Immature natural killer cell (primary cell): ENCODE data around the gene MED9. TPM values are rescaled to one million over a fixed set of nuclear protein-coding genes. Genes with fewer than 3 reads are reported as not detected.

Experiments
- DNase-seq, 3 donors: peaks; one replicate each; pipeline ENCODE4 v3.0.0; 2022; ENCODE audit warnings: mixed read lengths in 1 of 3
- H3K27ac Mint-ChIP-seq, 6 donors: one replicate each; pipeline ENCODE4 v1.8.0; 2020; ENCODE audit warnings: mixed read lengths in 6 of 6, mild to moderate bottlenecking in 5 of 6, inconsistent platforms in 4 of 6, moderate library complexity in 3 of 6
- H3K27me3 Mint-ChIP-seq, 3 donors: one replicate each; pipeline ENCODE4 v1.8.0; 2020 to 2021; ENCODE audit warnings: low read depth in 3 of 3, mild to moderate bottlenecking in 3 of 3, mixed read lengths in 3 of 3, moderate library complexity in 3 of 3, inconsistent platforms in 1 of 3
- H3K36me3 Mint-ChIP-seq, 3 donors: one replicate each; pipeline ENCODE4 v1.8.0; 2020; ENCODE audit warnings: mixed read lengths in 3 of 3, inconsistent platforms in 2 of 3, mild to moderate bottlenecking in 2 of 3
- H3K4me1 Mint-ChIP-seq, 2 donors: one replicate each; pipeline ENCODE4 v1.8.0; 2020; ENCODE audit warnings: inconsistent platforms in 2 of 2, mild to moderate bottlenecking in 2 of 2, mixed read lengths in 2 of 2, moderate library complexity in 1 of 2
- H3K4me3 Mint-ChIP-seq, 5 donors: one replicate each; pipeline ENCODE4 v1.8.0; 2020; ENCODE audit warnings: mild to moderate bottlenecking in 5 of 5, mixed read lengths in 5 of 5, inconsistent platforms in 3 of 5, moderate library complexity in 3 of 5
- H3K9me3 Mint-ChIP-seq, 6 donors: one replicate each; pipeline ENCODE4 v1.8.0; 2020; ENCODE audit warnings: mild to moderate bottlenecking in 6 of 6, mixed read lengths in 6 of 6, inconsistent platforms in 4 of 6, moderate library complexity in 3 of 6
- polyA plus RNA-seq, 3 donors: library from polyadenylated mRNA; unstranded; fragments of 300-500 nt; fragmentation: Illumina TruSeq; gene quantifications; one replicate each; pipeline ENCODE4 v1.2.3, GENCODE V29; 2021

The MED9 gene
- polyA plus RNA-seq, 3 donors from 2014 or later, result 10.9 to 21.5 (median 14.0) TPM

- H3K4me1 Mint-ChIP-seq, result no peaks in the 10 kb centered on the region
Observed at GRCh38 chr17:17514993-17515933, 38.5 kb downstream of the MED9 start.

GRCh38 chr17:17515934-17516930 is 39.4 kb downstream of the MED9 start:
- H3K4me3 Mint-ChIP-seq, result no peak overlapping the region
- peak overlapping the region in 1 of 6 donors; percentile 28 for H3K27ac Mint-ChIP-seq
- peaks cover 0 to 4% (median 1%) of the 10 kb centered on the region in 3 donors for H3K27me3 Mint-ChIP-seq
- no peaks in the 10 kb centered on the region for H3K9me3 Mint-ChIP-seq
- H3K4me1 Mint-ChIP-seq, result no peaks in the 10 kb centered on the region
- DNase-seq, result no peak
- no peaks in the 10 kb centered on the region for H3K36me3 Mint-ChIP-seq

More at GRCh38 chr17:17514993-17515933, 38.5 kb downstream of the MED9 start:
- H3K27me3 Mint-ChIP-seq, result peaks cover 0 to 4% (median under 1%) of the 10 kb centered on the region in 3 donors
- DNase-seq, result no peak
- no peak overlapping the region for H3K27ac Mint-ChIP-seq
- no peak overlapping the region for H3K4me3 Mint-ChIP-seq
- H3K36me3 Mint-ChIP-seq, result no peaks in the 10 kb centered on the region
- no peaks in the 10 kb centered on the region for H3K9me3 Mint-ChIP-seq

GRCh38 chr17:17516941-17517720 is 40.3 kb downstream of the MED9 start:
- Mint-ChIP-seq H3K4me3 (no peak overlapping the region), H3K27ac (no peak overlapping the region), H3K4me1 (no peaks in the 10 kb centered on the region), H3K9me3 (no peaks in the 10 kb centered on the region), H3K36me3 (no peaks in the 10 kb centered on the region), H3K27me3 (peaks cover 0 to 4% (median 1%) of the 10 kb centered on the region in 3 donors)
- no peak for DNase-seq

- no peak for DNase-seq
- no peaks in the 10 kb centered on the region for H3K9me3 Mint-ChIP-seq
- H3K27ac Mint-ChIP-seq, result no peak overlapping the region
- no peak overlapping the region for H3K4me3 Mint-ChIP-seq
- no peaks in the 10 kb centered on the region for H3K36me3 Mint-ChIP-seq
- no peaks in the 10 kb centered on the region for H3K4me1 Mint-ChIP-seq
- peaks cover 0 to 4% (median 1%) of the 10 kb centered on the region in 3 donors for H3K27me3 Mint-ChIP-seq
Observed at GRCh38 chr17:17518014-17518413, 41.2 kb downstream of the MED9 start.

GRCh38 chr17:17518951-17519350 is 42.2 kb downstream of the MED9 start:
- H3K27me3 Mint-ChIP-seq, result peaks cover 0 to 4% (median 1%) of the 10 kb centered on the region in 3 donors
- H3K9me3 Mint-ChIP-seq, result no peaks in the 10 kb centered on the region
- no peak overlapping the region for H3K4me3 Mint-ChIP-seq
- H3K36me3 Mint-ChIP-seq, result no peaks in the 10 kb centered on the region
- no peak for DNase-seq
- no peaks in the 10 kb centered on the region for H3K4me1 Mint-ChIP-seq
- no peak overlapping the region for H3K27ac Mint-ChIP-seq

GRCh38 chr17:17519886-17520285 is 43.1 kb downstream of the MED9 start:
- Mint-ChIP-seq H3K27me3 (peaks cover 0 to 4% (median 1%) of the 10 kb centered on the region in 3 donors), H3K9me3 (no peaks in the 10 kb centered on the region), H3K4me1 (no peaks in the 10 kb centered on the region), H3K4me3 (no peak overlapping the region), H3K27ac (no peak overlapping the region), H3K36me3 (no peaks in the 10 kb centered on the region)
- DNase-seq, result no peak

GRCh38 chr17:17520599-17521232 is 43.9 kb downstream of the MED9 start:
- no peak overlapping the region for H3K27ac Mint-ChIP-seq
- no peak for DNase-seq

GRCh38 chr17:17523001-17523730 is 46.4 kb downstream of the MED9 start:
- peaks cover 0 to 1% (median 1%) of the 10 kb centered on the region in 3 donors for H3K27me3 Mint-ChIP-seq

More at GRCh38 chr17:17520599-17521232, 43.9 kb downstream of the MED9 start:
- Mint-ChIP-seq H3K9me3 (no peaks in the 10 kb centered on the region), H3K27me3 (peaks cover 0 to 3% (median 1%) of the 10 kb centered on the region in 3 donors), H3K4me1 (no peaks in the 10 kb centered on the region), H3K36me3 (no peaks in the 10 kb centered on the region), H3K4me3 (no peak overlapping the region)

GRCh38 chr17:17523731-17524490 is 47.1 kb downstream of the MED9 start:
- Mint-ChIP-seq H3K9me3 (no peaks in the 10 kb centered on the region), H3K36me3 (no peaks in the 10 kb centered on the region), H3K4me3 (no peak overlapping the region), H3K27ac (peak overlapping the region in 1 of 6 donors; percentile 11), H3K27me3 (peaks cover 0 to 1% (median 1%) of the 10 kb centered on the region in 3 donors), H3K4me1 (no peaks in the 10 kb centered on the region)
- no peak for DNase-seq

More at GRCh38 chr17:17523001-17523730, 46.4 kb downstream of the MED9 start:
- no peak for DNase-seq
- Mint-ChIP-seq H3K36me3 (no peaks in the 10 kb centered on the region), H3K27ac (no peak overlapping the region), H3K9me3 (no peaks in the 10 kb centered on the region), H3K4me1 (no peaks in the 10 kb centered on the region), H3K4me3 (no peak overlapping the region)

- Mint-ChIP-seq H3K4me1 (no peaks in the 10 kb centered on the region), H3K9me3 (no peaks in the 10 kb centered on the region), H3K27me3 (peaks cover 0 to under 1% (median 0%) of the 10 kb centered on the region in 3 donors), H3K4me3 (no peak overlapping the region), H3K27ac (no peak overlapping the region), H3K36me3 (no peaks in the 10 kb centered on the region)
- no peak for DNase-seq
Observed at GRCh38 chr17:17525311-17525710, 48.5 kb downstream of the MED9 start.

- no peaks in the 10 kb centered on the region for H3K9me3 Mint-ChIP-seq
- no peaks in the 10 kb centered on the region for H3K27me3 Mint-ChIP-seq
- no peaks in the 10 kb centered on the region for H3K36me3 Mint-ChIP-seq
- no peak overlapping the region for H3K27ac Mint-ChIP-seq
- no peak overlapping the region for H3K4me3 Mint-ChIP-seq
- DNase-seq, result no peak
- H3K4me1 Mint-ChIP-seq, result no peaks in the 10 kb centered on the region
Observed at GRCh38 chr17:17525956-17526355, 49.2 kb downstream of the MED9 start.

GRCh38 chr17:17526369-17526768 is 49.6 kb downstream of the MED9 start:
- Mint-ChIP-seq H3K4me3 (no peak overlapping the region), H3K9me3 (no peaks in the 10 kb centered on the region), H3K36me3 (no peaks in the 10 kb centered on the region), H3K4me1 (no peaks in the 10 kb centered on the region), H3K27ac (no peak overlapping the region), H3K27me3 (no peaks in the 10 kb centered on the region)
- no peak for DNase-seq
